ENCODE data around the gene RPL7A.

RPL7A gene

DNA sequence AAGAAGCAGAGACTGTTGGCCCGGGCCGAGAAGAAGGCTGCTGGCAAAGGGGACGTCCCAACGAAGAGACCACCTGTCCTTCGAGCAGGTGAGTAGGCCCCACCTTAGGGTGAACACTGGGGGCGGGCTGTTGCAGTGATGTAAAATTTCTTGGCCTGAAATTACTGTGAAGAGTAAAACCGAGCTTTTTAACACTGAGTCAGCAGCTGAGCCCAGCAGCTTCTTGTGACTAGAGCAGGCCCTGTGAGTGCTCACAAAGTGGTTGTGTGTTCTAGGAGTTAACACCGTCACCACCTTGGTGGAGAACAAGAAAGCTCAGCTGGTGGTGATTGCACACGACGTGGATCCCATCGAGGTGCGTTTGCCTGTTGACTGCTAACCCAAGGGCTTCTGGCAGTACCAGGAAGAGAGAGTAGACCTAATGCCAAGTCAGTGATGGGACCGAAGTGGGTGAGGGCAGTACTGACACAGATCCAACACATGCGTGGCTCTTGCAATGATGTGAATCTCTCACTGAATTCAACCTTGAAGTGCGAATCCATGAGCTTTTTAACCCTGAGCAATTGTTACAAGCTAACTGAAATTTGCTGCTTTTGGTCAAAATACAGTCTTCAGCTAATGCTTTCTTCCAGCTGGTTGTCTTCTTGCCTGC, 2.1 kb downstream of the RPL7A start:
- no peak for DNase-seq

DNA sequence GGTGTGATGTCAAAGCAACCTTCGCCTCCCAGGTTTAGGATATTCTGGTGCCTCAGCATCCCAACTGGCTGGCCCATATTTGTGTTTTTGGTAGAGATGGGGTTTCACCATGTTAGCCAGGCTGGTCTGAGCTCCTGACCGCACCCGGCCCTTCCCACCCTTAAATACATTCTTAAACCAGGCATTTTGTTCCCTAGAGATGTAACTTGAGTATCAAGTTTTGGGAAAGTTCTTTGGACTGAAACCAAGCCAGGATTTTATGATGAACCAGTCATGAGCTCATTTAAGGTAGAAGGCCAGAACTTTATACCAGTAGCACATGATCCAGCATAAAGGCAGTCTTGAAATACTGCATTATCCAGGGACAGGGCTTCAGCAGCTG, 3.5 kb downstream of the RPL7A start:
- no peak for DNase-seq

- peak; percentile 44 for DNase-seq
Observed at GRCh38 chr9:133351908-133352634, 4.1 kb downstream of the RPL7A start.

GRCh38 chr9:133352635-133353340, 4.8 kb downstream of the RPL7A start:
- no peak for DNase-seq

GRCh38 chr9:133353548-133353947, 5.5 kb downstream of the RPL7A start:
- DNase-seq = no peak

- DNase-seq = no peak
Observed at GRCh38 chr9:133354766-133355165, 6.7 kb downstream of the RPL7A start.

- DNase-seq = no peak
Observed at GRCh38 chr9:133355881-133356357, 7.9 kb downstream of the RPL7A start.

- DNase-seq = peak; percentile 93
Observed at GRCh38 chr9:133356391-133357091, 8.5 kb downstream of the RPL7A start, which contains the start of the genes SURF1 and SURF2. Gene SURF1, minus strand, starts transcription at chr9:133356487. Its CDS starts 34 bp downstream, at chr9:133356453. Gene SURF2, plus strand, starts transcription at chr9:133356550. Its CDS starts 43 bp downstream, at chr9:133356593.

GRCh38 chr9:133357656-133358055, 9.6 kb downstream of the RPL7A start:
- no peak for DNase-seq

GRCh38 chr9:133359399-133360175, 11.6 kb downstream of the RPL7A start:
- peak; percentile 38 for DNase-seq

- DNase-seq = no peak
Observed at GRCh38 chr9:133360400-133361393, 12.7 kb downstream of the RPL7A start.

GRCh38 chr9:133361507-133362092, 13.6 kb downstream of the RPL7A start:
- no peak for DNase-seq

DNA sequence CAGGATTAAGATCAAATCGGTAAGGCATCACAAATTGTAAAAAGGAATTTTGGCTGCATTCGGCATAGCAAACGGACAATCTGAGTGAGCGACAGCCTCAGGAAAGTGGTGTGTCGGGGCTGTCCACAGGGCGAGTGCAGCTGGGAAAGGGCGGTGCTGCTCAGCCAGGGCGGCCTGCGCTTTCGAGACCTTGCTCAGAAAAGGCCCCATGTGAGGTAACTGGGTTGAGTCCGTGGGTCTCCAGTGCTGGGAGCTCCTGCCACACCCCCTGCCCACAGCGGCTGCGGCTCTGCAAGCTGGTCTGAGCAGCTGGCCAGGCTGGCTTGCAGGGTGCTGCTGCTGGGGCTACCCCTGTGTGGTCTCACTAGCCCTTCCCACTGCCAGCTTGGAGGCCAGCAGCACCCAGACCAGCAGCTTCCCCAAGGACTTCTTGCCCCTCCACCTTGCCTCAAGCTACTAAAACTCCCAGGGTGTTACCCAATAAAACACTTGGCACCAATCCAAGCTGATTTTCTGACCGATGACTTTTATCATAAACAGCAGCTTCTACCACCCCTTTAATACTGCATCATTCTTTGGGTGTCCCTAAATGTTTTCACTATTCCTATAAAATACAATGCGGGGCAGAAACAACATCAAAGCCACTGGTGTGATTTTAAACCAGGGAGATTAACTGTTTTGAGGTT, 14.5 kb downstream of the RPL7A start:
- DNase-seq = no peak

DNA sequence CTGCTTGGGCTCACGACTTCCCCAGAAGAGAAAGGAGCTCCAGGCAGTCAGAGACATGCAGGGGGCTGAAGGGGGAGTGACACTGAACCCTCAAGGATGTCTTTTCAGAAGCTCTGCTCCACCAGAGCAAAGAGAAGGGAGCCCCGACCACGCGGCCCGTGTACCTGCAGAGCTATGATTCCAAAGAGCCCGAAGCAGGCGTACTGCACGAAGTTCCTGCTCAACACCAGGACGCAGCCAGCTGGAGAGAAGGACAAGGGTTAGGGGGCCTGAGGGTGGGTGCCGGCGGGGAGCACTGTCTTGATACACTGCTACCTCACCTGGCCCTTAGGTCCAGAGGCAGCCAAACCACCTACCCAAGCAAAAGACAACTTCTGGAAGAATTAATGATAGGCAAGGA, 18.4 kb downstream of the RPL7A start:
- DNase-seq = no peak

- DNase-seq = no peak
Observed at GRCh38 chr9:133367221-133367620, 19.2 kb downstream of the RPL7A start.

GRCh38 chr9:133367778-133368177, 19.8 kb downstream of the RPL7A start:
- DNase-seq = no peak

DNA sequence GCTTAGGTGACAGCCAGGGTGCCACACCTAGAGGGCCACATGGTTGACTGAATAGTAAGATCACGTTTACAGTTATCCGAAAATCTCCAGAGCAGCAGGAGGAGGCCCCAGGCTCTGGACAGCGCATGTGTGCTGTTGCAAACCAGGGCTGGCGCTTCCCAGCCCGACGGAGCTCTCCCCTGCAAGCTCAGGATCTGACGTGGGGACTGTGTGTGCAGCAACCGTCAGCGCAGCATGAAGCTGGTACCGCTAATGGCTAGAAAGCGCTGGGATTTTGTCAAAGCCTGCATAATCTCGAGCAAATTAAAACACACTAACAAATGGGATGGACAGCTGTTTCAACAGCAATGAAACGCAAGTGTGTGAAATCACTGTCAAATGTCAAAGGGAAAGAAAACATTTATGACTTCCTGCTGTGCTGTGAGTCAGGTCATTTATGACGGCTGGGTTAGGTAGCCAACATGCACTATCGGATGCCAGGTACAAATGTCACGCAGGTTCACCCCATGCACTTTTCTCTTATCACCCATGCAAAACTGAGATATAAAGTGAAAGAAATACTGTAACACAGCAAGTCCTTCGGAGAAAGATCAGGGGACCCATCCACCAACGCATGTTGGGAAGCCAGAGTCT, 20.3 kb downstream of the RPL7A start:
- no peak for DNase-seq

GRCh38 chr9:133369422-133369821, 21.4 kb downstream of the RPL7A start:
- DNase-seq = no peak

GRCh38 chr9:133369933-133370332, 21.9 kb downstream of the RPL7A start:
- DNase-seq = no peak
